Neural crest cell (in vitro differentiated cells): ENCODE data around the gene LRRIQ3. TPM values are rescaled to one million over a fixed set of nuclear protein-coding genes. Genes with fewer than 3 reads are reported as not detected.
"Not testable (repeated sequence)": the region's sequence is repeated elsewhere in the genome, so short reads cannot be mapped to it uniquely, and the experiment has no call there.

ENCODE experiments used
- DNase-seq: peaks from one replicate; pipeline ENCODE4 v3.0.0; 2021; ENCODE audit warnings: low read depth, mixed read lengths, low spot score
- H3K27ac Mint-ChIP-seq: one replicate; pipeline ENCODE4 v1.8.0; 2021; ENCODE audit warnings: mild to moderate bottlenecking, mixed read lengths; ENCODE audit not compliant: unreplicated experiment
- H3K27me3 Mint-ChIP-seq: 2 replicates; pipeline ENCODE4 v1.8.0; 2021; ENCODE audit warnings: low read depth, mild to moderate bottlenecking, mixed read lengths
- H3K36me3 Mint-ChIP-seq: 2 replicates; pipeline ENCODE4 v1.8.0; 2021; ENCODE audit warnings: low read depth, mild to moderate bottlenecking, mixed read lengths
- H3K4me1 Mint-ChIP-seq: 2 replicates; pipeline ENCODE4 v1.8.0; 2021; ENCODE audit warnings: mixed read lengths
- H3K4me3 Mint-ChIP-seq: one replicate; pipeline ENCODE4 v1.8.0; 2021; ENCODE audit warnings: mild to moderate bottlenecking, mixed read lengths
- H3K9me3 Mint-ChIP-seq: 2 replicates; pipeline ENCODE4 v1.8.0; 2021; ENCODE audit warnings: mixed read lengths
- total RNA-seq: library from RNA; stranded (reverse); gene quantifications from 2 replicates; pipeline ENCODE4 v1.2.1, GENCODE V29; 2021
- TF ChIP-seq, protein P1 (sequence below): fragments of 200-600 bp; sonication (generic); conservative IDR thresholded peaks from 2 replicates; pipeline ENCODE4 v1.5.0; 2021; ENCODE audit warnings: antibody characterized with exemption, mild to moderate bottlenecking

The LRRIQ3 gene
- total RNA-seq, 1 donor from 2014 or later = 0.35 TPM

- Mint-ChIP-seq H3K4me3 (no peak overlapping the region), H3K36me3 (no peaks in the 10 kb centered on the region), H3K27ac (no peak overlapping the region), H3K9me3 (peaks cover 2% of the 10 kb centered on the region), H3K27me3 (no peaks in the 10 kb centered on the region), H3K4me1 (no peaks in the 10 kb centered on the region)
- TF ChIP-seq, protein P1, sequence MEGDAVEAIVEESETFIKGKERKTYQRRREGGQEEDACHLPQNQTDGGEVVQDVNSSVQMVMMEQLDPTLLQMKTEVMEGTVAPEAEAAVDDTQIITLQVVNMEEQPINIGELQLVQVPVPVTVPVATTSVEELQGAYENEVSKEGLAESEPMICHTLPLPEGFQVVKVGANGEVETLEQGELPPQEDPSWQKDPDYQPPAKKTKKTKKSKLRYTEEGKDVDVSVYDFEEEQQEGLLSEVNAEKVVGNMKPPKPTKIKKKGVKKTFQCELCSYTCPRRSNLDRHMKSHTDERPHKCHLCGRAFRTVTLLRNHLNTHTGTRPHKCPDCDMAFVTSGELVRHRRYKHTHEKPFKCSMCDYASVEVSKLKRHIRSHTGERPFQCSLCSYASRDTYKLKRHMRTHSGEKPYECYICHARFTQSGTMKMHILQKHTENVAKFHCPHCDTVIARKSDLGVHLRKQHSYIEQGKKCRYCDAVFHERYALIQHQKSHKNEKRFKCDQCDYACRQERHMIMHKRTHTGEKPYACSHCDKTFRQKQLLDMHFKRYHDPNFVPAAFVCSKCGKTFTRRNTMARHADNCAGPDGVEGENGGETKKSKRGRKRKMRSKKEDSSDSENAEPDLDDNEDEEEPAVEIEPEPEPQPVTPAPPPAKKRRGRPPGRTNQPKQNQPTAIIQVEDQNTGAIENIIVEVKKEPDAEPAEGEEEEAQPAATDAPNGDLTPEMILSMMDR = no peak
- DNase-seq = no peak
These were observed 35.6 kb downstream of the LRRIQ3 start for GRCh38 chr1:74162333-74162732.

DNA sequence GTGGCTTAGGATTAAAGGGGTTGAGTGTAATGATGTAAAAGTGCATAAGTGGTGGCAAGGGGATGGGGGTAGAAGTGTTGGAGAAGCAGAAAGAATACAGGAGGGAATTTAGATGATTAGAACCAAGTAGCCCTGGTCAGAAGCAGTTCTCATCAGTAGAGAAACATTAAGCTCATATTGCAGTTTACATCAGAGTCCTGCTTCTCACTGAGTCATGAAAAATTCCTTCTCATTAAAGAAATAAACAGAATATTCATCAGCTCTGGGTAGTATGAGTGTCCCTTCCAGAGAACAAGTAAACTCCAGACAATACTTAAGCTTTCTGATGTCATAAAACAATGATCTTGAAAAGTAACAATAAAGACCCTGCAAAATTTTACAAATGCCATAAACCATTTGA is 36.5 kb downstream of the LRRIQ3 start:
- H3K4me1 Mint-ChIP-seq = no peaks in the 10 kb centered on the region
- TF ChIP-seq, protein P1 = no peak
- H3K36me3 Mint-ChIP-seq = no peaks in the 10 kb centered on the region
- no peaks in the 10 kb centered on the region for H3K27me3 Mint-ChIP-seq
- peaks cover 2% of the 10 kb centered on the region for H3K9me3 Mint-ChIP-seq
- no peak overlapping the region for H3K4me3 Mint-ChIP-seq
- no peak for DNase-seq
- H3K27ac Mint-ChIP-seq = no peak overlapping the region

DNA sequence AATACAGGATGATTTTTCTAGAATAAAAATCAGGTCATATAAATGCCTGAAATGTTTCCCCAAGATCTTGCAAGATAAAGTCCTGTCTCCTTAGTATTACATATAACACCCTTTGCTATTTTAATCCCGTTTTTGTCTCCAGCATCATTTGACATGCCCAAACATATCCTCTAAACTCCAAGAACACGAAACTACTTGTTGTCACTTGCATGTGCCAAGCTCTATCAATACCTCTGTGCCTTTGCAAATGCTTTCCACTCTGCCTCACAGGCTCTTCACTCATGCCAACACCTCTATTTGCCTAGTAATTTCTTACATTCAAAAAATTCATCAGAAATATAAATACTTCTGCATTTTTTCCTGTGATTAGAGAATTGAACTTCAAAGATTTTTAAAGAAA is 37.9 kb downstream of the LRRIQ3 start:
- DNase-seq = no peak
- TF ChIP-seq, protein P1 = no peak
- Mint-ChIP-seq H3K4me3 (no peak overlapping the region), H3K4me1 (no peaks in the 10 kb centered on the region), H3K36me3 (no peaks in the 10 kb centered on the region), H3K9me3 (no peaks in the 10 kb centered on the region), H3K27me3 (no peaks in the 10 kb centered on the region), H3K27ac (no peak overlapping the region)

DNA sequence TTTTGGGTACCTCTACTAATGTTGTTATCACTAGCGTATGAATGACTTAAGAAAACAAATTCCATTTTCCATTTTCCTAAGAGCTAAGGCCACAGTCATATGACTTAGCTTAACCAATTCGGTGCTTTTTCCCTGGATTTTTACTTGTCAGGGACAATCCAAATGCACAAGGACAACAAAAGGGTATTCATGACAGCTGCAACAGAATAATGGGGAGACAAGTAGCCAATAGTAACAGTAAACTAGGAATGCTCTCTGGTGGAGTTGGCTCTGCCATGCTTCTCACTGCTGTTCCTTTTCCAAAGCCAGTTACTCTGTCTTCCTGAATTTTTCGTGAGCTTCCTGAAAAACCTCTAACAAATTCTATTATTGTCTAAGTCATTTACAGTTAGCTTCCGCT is 52.9 kb downstream of the LRRIQ3 start:
- no peak overlapping the region for H3K27ac Mint-ChIP-seq
- no peak overlapping the region for H3K4me3 Mint-ChIP-seq
- peaks cover 7% of the 10 kb centered on the region for H3K36me3 Mint-ChIP-seq
- TF ChIP-seq, protein P1 = no peak
- no peak for DNase-seq
- H3K4me1 Mint-ChIP-seq = peaks cover 5% of the 10 kb centered on the region
- H3K9me3 Mint-ChIP-seq = peaks cover 7% of the 10 kb centered on the region
- no peaks in the 10 kb centered on the region for H3K27me3 Mint-ChIP-seq

GRCh38 chr1:74117370-74117769 is 80.6 kb downstream of the LRRIQ3 start:
- H3K27me3 Mint-ChIP-seq, DNase-seq, H3K36me3 Mint-ChIP-seq, H3K4me1 Mint-ChIP-seq, H3K27ac Mint-ChIP-seq, H3K9me3 Mint-ChIP-seq, H3K4me3 Mint-ChIP-seq: not testable (repeated sequence)

- H3K36me3 Mint-ChIP-seq = no peaks in the 10 kb centered on the region
- no peaks in the 10 kb centered on the region for H3K4me1 Mint-ChIP-seq
- H3K4me3 Mint-ChIP-seq = no peak overlapping the region
These were observed 84.6 kb downstream of the LRRIQ3 start for GRCh38 chr1:74113333-74113732.

More at GRCh38 chr1:74113333-74113732, 84.6 kb downstream of the LRRIQ3 start:
- peaks cover 2% of the 10 kb centered on the region for H3K9me3 Mint-ChIP-seq
- no peaks in the 10 kb centered on the region for H3K27me3 Mint-ChIP-seq
- no peak for DNase-seq
- no peak overlapping the region for H3K27ac Mint-ChIP-seq
- TF ChIP-seq, protein P1 = no peak
